Smooth muscle cell (in vitro differentiated cells): Measurements from ENCODE around the gene EPB41. TPM values are rescaled to one million over a fixed set of nuclear protein-coding genes. Genes with fewer than 3 reads are reported as not detected.

Source experiments
- DNase-seq: peaks from one replicate; lab custom pipeline; 2025; ENCODE audit not compliant: unreplicated experiment; lab: John Stamatoyannopoulos, UW
- H2AFZ ChIP-seq: fragments of 200-600 bp; sonication (generic); 2 replicates; pipeline ENCODE4 v1.6.0; 2016; ENCODE audit warnings: antibody characterized with exemption, low read depth, mild to moderate bottlenecking
- H3F3A ChIP-seq: fragments of 200-600 bp; sonication (generic); 2 replicates; pipeline ENCODE4 v1.6.0; 2017; ENCODE audit warnings: antibody characterized with exemption, low read depth
- H3K27ac ChIP-seq: fragments of 200-600 bp; sonication (generic); 2 replicates; pipeline ENCODE4 v1.5.1; 2016; ENCODE audit warnings: low read depth, mild to moderate bottlenecking
- H3K27me3 ChIP-seq: fragments of 200-600 bp; sonication (generic); 2 replicates; pipeline ENCODE4 v1.6.1; 2016; ENCODE audit warnings: low read depth, mild to moderate bottlenecking
- H3K36me3 ChIP-seq: fragments of 200-600 bp; sonication (generic); 2 replicates; pipeline ENCODE4 v1.5.1; 2016; ENCODE audit warnings: low read depth
- H3K4me1 ChIP-seq: fragments of 200-600 bp; sonication (generic); 2 replicates; pipeline ENCODE4 v1.5.1; 2016; ENCODE audit warnings: low read depth
- H3K4me2 ChIP-seq: fragments of 200-600 bp; sonication (generic); 2 replicates; pipeline ENCODE4 v1.6.0; 2016; ENCODE audit warnings: mild to moderate bottlenecking
- H3K4me3 ChIP-seq: fragments of 200-600 bp; sonication (generic); 2 replicates; pipeline ENCODE4 v1.5.1; 2016; ENCODE audit warnings: mild to moderate bottlenecking
- H3K79me2 ChIP-seq: fragments of 200-600 bp; sonication (generic); 2 replicates; pipeline ENCODE4 v1.6.0; 2016; ENCODE audit warnings: low read depth, mild to moderate bottlenecking
- H3K9ac ChIP-seq: fragments of 200-600 bp; sonication (generic); 2 replicates; pipeline ENCODE4 v1.6.0; 2016; ENCODE audit warnings: low read depth
- H3K9me3 ChIP-seq: fragments of 200-600 bp; sonication (generic); replicated peaks from 2 replicates; pipeline ENCODE4 v1.5.1; 2016; ENCODE audit warnings: low read depth
- H4K20me1 ChIP-seq: fragments of 200-600 bp; sonication (generic); 2 replicates; pipeline ENCODE4 v1.6.0; 2016; ENCODE audit warnings: low read depth
- CTCF ChIP-seq: fragments of 200-600 bp; sonication (generic); IDR thresholded peaks from 2 replicates; pipeline ENCODE4 v1.5.1; 2017; ENCODE audit warnings: borderline replicate concordance, mild to moderate bottlenecking, antibody characterized with exemption; ENCODE audit not compliant: insufficient read depth, poor library complexity, severe bottlenecking
- WGBS: methylation state at CpG from one replicate; pipeline ENCODE4 v1.1.7; 2016; ENCODE audit warnings: low lambda C conversion rate; 5-methylcytosine and 5-hydroxymethylcytosine counted together
- polyA plus RNA-seq: library from polyadenylated mRNA; unstranded; fragments of >200 nt; fragmentation: Nextera tagmentation; extraction: Ambion mirVana; gene quantifications from 2 replicates; pipeline ENCODE4 v1.2.1, GENCODE V29; 2016
- total RNA-seq: library from RNA; depleted of rRNA; stranded (reverse); fragments of >200 nt; gene quantifications from 2 replicates; pipeline ENCODE4 v1.2.3, GENCODE V29; 2014

EPB41 gene
- total and polyA plus RNA-seq, 2 experiments from 2014 or later = 4.7 to 20.2 TPM

GRCh38 chr1:29081201-29081600 is 166.8 kb downstream of the EPB41 start:
- Histone ChIP-seq H3F3A (peaks cover 5% of the 10 kb centered on the region), H3K4me3 (no peak overlapping the region), H3K36me3 (no peaks in the 10 kb centered on the region), H3K27ac (no peak overlapping the region), H3K4me1 (peaks cover 2% of the 10 kb centered on the region), H3K9ac (no peak overlapping the region), H4K20me1 (peaks cover 6% of the 10 kb centered on the region), H3K79me2 (no peaks in the 10 kb centered on the region), H2AFZ (no peak overlapping the region), H3K4me2 (no peak overlapping the region), H3K9me3 (no peaks in the 10 kb centered on the region), H3K27me3 (no peaks in the 10 kb centered on the region)
- DNase-seq = no peak
- WGBS = 93% methylated on average over 3 of the region's 3 CpGs
- TF ChIP-seq CTCF = no peak

GRCh38 chr1:29082519-29082918 is 168.2 kb downstream of the EPB41 start:
- no peak for TF ChIP-seq CTCF
- Histone ChIP-seq H4K20me1 (peaks cover 6% of the 10 kb centered on the region), H3F3A (peaks cover 5% of the 10 kb centered on the region), H3K9me3 (no peaks in the 10 kb centered on the region), H3K4me1 (peaks cover 2% of the 10 kb centered on the region), H3K4me2 (peak overlapping the region; percentile 14), H3K27me3 (no peaks in the 10 kb centered on the region), H3K9ac (no peak overlapping the region), H3K79me2 (no peaks in the 10 kb centered on the region), H3K36me3 (no peaks in the 10 kb centered on the region), H3K27ac (no peak overlapping the region), H3K4me3 (no peak overlapping the region), H2AFZ (no peak overlapping the region)
- 90% methylated on average over 3 of the region's 3 CpGs for WGBS
- no peak for DNase-seq

GRCh38 chr1:29083317-29084195 is 169.2 kb downstream of the EPB41 start:
- Histone ChIP-seq H3K4me2 (peak overlapping the region; percentile 80), H3K4me1 (peaks cover 2% of the 10 kb centered on the region), H3F3A (peaks cover 5% of the 10 kb centered on the region), H3K4me3 (no peak overlapping the region), H3K9me3 (no peaks in the 10 kb centered on the region), H3K27ac (peak overlapping the region; percentile 8), H3K9ac (no peak overlapping the region), H2AFZ (peak overlapping the region; percentile 20), H3K79me2 (no peaks in the 10 kb centered on the region), H4K20me1 (peaks cover 6% of the 10 kb centered on the region), H3K36me3 (no peaks in the 10 kb centered on the region), H3K27me3 (no peaks in the 10 kb centered on the region)
- DNase-seq = no peak
- TF ChIP-seq CTCF = no peak
- 22% methylated on average over 3 of the region's 3 CpGs for WGBS

GRCh38 chr1:29084196-29084521 is 169.8 kb downstream of the EPB41 start:
- H3K4me2 ChIP-seq = peak overlapping the region; percentile 80
- H3K27me3 ChIP-seq = no peaks in the 10 kb centered on the region
- H3K9me3 ChIP-seq = no peaks in the 10 kb centered on the region
- H3K4me3 ChIP-seq = no peak overlapping the region
- WGBS = 32% methylated on average over 2 of the region's 2 CpGs
- no peaks in the 10 kb centered on the region for H3K79me2 ChIP-seq
- no peaks in the 10 kb centered on the region for H3K36me3 ChIP-seq
- H4K20me1 ChIP-seq = peaks cover 6% of the 10 kb centered on the region
- peak overlapping the region; percentile 8 for H3K27ac ChIP-seq
- DNase-seq = no peak
- H2AFZ ChIP-seq = no peak overlapping the region
- no peak for TF ChIP-seq CTCF
- H3K9ac ChIP-seq = no peak overlapping the region
- H3F3A ChIP-seq = peaks cover 5% of the 10 kb centered on the region
- H3K4me1 ChIP-seq = peaks cover 2% of the 10 kb centered on the region
